NCI-H510A treated with DMSO at 0.1 percent for 48 hours (cell line): ENCODE results near the gene ATP4A.

Experiments
- DNase-seq: peaks from one replicate; lab custom pipeline; 2025; lab: John Stamatoyannopoulos, UW

The ATP4A gene

GRCh38 chr19:35565016-35565856 is 1.8 kb upstream of the ATP4A start:
- DNase-seq = no peak

- no peak for DNase-seq
These were observed 682 bp downstream of the ATP4A start for GRCh38 chr19:35562776-35563175.

GRCh38 chr19:35562336-35562735 is 1.1 kb downstream of the ATP4A start:
- DNase-seq = no peak

GRCh38 chr19:35561436-35561835 is 2.0 kb downstream of the ATP4A start:
- DNase-seq = no peak

GRCh38 chr19:35560677-35561076 is 2.8 kb downstream of the ATP4A start:
- no peak for DNase-seq

GRCh38 chr19:35560271-35560670 is 3.2 kb downstream of the ATP4A start:
- no peak for DNase-seq

GRCh38 chr19:35559781-35560180 is 3.7 kb downstream of the ATP4A start:
- DNase-seq = no peak

GRCh38 chr19:35559281-35559659 is 4.2 kb downstream of the ATP4A start:
- no peak for DNase-seq

GRCh38 chr19:35558400-35559280 is 4.8 kb downstream of the ATP4A start:
- DNase-seq = no peak

GRCh38 chr19:35557539-35558399 is 5.7 kb downstream of the ATP4A start:
- no peak for DNase-seq

GRCh38 chr19:35556846-35557538 is 6.5 kb downstream of the ATP4A start:
- DNase-seq = no peak

GRCh38 chr19:35556025-35556590 is 7.3 kb downstream of the ATP4A start:
- DNase-seq = no peak

- no peak for DNase-seq
These were observed 8.0 kb downstream of the ATP4A start for GRCh38 chr19:35555301-35556005.

GRCh38 chr19:35554076-35554475 is 9.4 kb downstream of the ATP4A start:
- no peak for DNase-seq

- no peak for DNase-seq
These were observed 10.0 kb downstream of the ATP4A start for GRCh38 chr19:35553385-35554000.

GRCh38 chr19:35552534-35553384 is 10.7 kb downstream of the ATP4A start:
- DNase-seq = no peak

GRCh38 chr19:35551091-35551810 is 12.2 kb downstream of the ATP4A start:
- DNase-seq = no peak

GRCh38 chr19:35549879-35550523 is 13.5 kb downstream of the ATP4A start:
- DNase-seq = no peak
